Smooth muscle cell (in vitro differentiated cells): ENCODE data around the gene ZNF547. TPM values are rescaled to one million over a fixed set of nuclear protein-coding genes. Genes with fewer than 3 reads are reported as not detected.

Experiments
- DNase-seq: peaks from one replicate; lab custom pipeline; 2025; ENCODE audit not compliant: unreplicated experiment; lab: John Stamatoyannopoulos, UW
- H2AFZ ChIP-seq: fragments of 200-600 bp; sonication (generic); 2 replicates; pipeline ENCODE4 v1.6.0; 2016; ENCODE audit warnings: antibody characterized with exemption, low read depth, mild to moderate bottlenecking
- H3F3A ChIP-seq: fragments of 200-600 bp; sonication (generic); 2 replicates; pipeline ENCODE4 v1.6.0; 2017; ENCODE audit warnings: antibody characterized with exemption, low read depth
- H3K27ac ChIP-seq: fragments of 200-600 bp; sonication (generic); 2 replicates; pipeline ENCODE4 v1.5.1; 2016; ENCODE audit warnings: low read depth, mild to moderate bottlenecking
- H3K27me3 ChIP-seq: fragments of 200-600 bp; sonication (generic); 2 replicates; pipeline ENCODE4 v1.6.1; 2016; ENCODE audit warnings: low read depth, mild to moderate bottlenecking
- H3K36me3 ChIP-seq: fragments of 200-600 bp; sonication (generic); 2 replicates; pipeline ENCODE4 v1.5.1; 2016; ENCODE audit warnings: low read depth
- H3K4me1 ChIP-seq: fragments of 200-600 bp; sonication (generic); 2 replicates; pipeline ENCODE4 v1.5.1; 2016; ENCODE audit warnings: low read depth
- H3K4me2 ChIP-seq: fragments of 200-600 bp; sonication (generic); 2 replicates; pipeline ENCODE4 v1.6.0; 2016; ENCODE audit warnings: mild to moderate bottlenecking
- H3K4me3 ChIP-seq: fragments of 200-600 bp; sonication (generic); 2 replicates; pipeline ENCODE4 v1.5.1; 2016; ENCODE audit warnings: mild to moderate bottlenecking
- H3K79me2 ChIP-seq: fragments of 200-600 bp; sonication (generic); 2 replicates; pipeline ENCODE4 v1.6.0; 2016; ENCODE audit warnings: low read depth, mild to moderate bottlenecking
- H3K9ac ChIP-seq: fragments of 200-600 bp; sonication (generic); 2 replicates; pipeline ENCODE4 v1.6.0; 2016; ENCODE audit warnings: low read depth
- H3K9me3 ChIP-seq: fragments of 200-600 bp; sonication (generic); replicated peaks from 2 replicates; pipeline ENCODE4 v1.5.1; 2016; ENCODE audit warnings: low read depth
- H4K20me1 ChIP-seq: fragments of 200-600 bp; sonication (generic); 2 replicates; pipeline ENCODE4 v1.6.0; 2016; ENCODE audit warnings: low read depth
- WGBS: methylation state at CpG from one replicate; pipeline ENCODE4 v1.1.7; 2016; ENCODE audit warnings: low lambda C conversion rate; 5-methylcytosine and 5-hydroxymethylcytosine counted together
- polyA plus RNA-seq: library from polyadenylated mRNA; unstranded; fragments of >200 nt; fragmentation: Nextera tagmentation; extraction: Ambion mirVana; gene quantifications from 2 replicates; pipeline ENCODE4 v1.2.1, GENCODE V29; 2016
- total RNA-seq: library from RNA; depleted of rRNA; stranded (reverse); fragments of >200 nt; gene quantifications from 2 replicates; pipeline ENCODE4 v1.2.3, GENCODE V29; 2014
- TF ChIP-seq, protein P1 (sequence below): fragments of 200-600 bp; sonication (generic); IDR thresholded peaks from 2 replicates; pipeline ENCODE4 v1.5.1; 2017; ENCODE audit warnings: borderline replicate concordance, mild to moderate bottlenecking, antibody characterized with exemption; ENCODE audit not compliant: insufficient read depth, poor library complexity, severe bottlenecking

The ZNF547 gene
- total and polyA plus RNA-seq, 2 experiments from 2014 or later = 0.71 to 4.9 TPM

DNA sequence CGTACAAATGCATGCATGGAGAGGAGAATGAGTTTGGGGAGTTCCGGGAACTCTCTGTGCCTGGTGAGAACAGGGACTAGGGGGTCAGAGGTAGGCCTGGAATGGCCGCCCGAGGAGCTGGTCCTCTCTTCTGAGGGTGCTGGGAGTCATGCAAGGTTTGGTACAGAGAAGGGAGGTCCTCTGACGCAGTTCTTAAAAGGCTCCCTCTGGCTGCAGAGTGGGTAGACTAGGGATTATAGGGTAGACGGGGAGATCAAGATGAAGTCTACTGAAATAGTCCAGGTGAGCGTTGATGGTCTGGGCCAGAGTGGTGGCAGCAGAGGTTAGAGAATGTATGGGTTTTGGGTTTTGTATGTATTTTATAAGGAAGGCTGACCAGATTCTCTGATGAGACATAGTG, 11.5 kb upstream of the ZNF547 start:
- Histone ChIP-seq H3F3A (no peaks in the 10 kb centered on the region), H3K4me1 (peaks cover 9% of the 10 kb centered on the region), H3K27ac (no peak overlapping the region), H3K36me3 (peaks cover 9% of the 10 kb centered on the region), H4K20me1 (no peaks in the 10 kb centered on the region), H3K9me3 (no peaks in the 10 kb centered on the region), H3K4me2 (peak overlapping the region; percentile 94), H3K9ac (peak overlapping the region; percentile 94), H3K27me3 (no peaks in the 10 kb centered on the region), H2AFZ (no peak overlapping the region), H3K79me2 (peaks cover 26% of the 10 kb centered on the region), H3K4me3 (peak overlapping the region; percentile 80)
- DNase-seq = no peak
- TF ChIP-seq, protein P1, sequence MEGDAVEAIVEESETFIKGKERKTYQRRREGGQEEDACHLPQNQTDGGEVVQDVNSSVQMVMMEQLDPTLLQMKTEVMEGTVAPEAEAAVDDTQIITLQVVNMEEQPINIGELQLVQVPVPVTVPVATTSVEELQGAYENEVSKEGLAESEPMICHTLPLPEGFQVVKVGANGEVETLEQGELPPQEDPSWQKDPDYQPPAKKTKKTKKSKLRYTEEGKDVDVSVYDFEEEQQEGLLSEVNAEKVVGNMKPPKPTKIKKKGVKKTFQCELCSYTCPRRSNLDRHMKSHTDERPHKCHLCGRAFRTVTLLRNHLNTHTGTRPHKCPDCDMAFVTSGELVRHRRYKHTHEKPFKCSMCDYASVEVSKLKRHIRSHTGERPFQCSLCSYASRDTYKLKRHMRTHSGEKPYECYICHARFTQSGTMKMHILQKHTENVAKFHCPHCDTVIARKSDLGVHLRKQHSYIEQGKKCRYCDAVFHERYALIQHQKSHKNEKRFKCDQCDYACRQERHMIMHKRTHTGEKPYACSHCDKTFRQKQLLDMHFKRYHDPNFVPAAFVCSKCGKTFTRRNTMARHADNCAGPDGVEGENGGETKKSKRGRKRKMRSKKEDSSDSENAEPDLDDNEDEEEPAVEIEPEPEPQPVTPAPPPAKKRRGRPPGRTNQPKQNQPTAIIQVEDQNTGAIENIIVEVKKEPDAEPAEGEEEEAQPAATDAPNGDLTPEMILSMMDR = no peak
- 30% methylated on average over 7 of the region's 7 CpGs for WGBS

DNA sequence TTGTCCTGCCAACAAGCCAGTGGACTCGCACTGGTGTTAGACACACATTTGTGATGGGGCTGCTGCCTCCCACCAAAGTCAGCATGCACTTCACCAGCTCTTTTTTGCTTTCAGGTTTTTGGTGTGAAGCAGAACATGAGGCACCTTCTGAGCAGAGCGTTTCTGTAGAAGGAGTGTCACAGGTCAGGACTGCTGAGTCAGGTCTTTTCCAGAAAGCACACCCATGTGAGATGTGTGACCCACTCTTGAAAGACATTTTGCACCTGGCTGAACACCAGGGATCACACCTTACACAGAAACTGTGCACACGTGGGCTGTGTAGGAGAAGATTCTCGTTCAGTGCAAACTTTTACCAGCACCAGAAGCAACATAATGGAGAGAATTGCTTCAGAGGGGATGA, 7.4 kb upstream of the ZNF547 start:
- Histone ChIP-seq H3K4me1 (peaks cover 5% of the 10 kb centered on the region), H2AFZ (no peak overlapping the region), H3K27ac (no peak overlapping the region), H3K36me3 (peaks cover 9% of the 10 kb centered on the region), H4K20me1 (no peaks in the 10 kb centered on the region), H3K27me3 (no peaks in the 10 kb centered on the region), H3K9ac (no peak overlapping the region), H3K4me2 (no peak overlapping the region), H3F3A (peaks cover 7% of the 10 kb centered on the region), H3K79me2 (peaks cover 26% of the 10 kb centered on the region), H3K9me3 (no peaks in the 10 kb centered on the region), H3K4me3 (no peak overlapping the region)
- TF ChIP-seq, protein P1 = no peak
- WGBS = 98% methylated on average over 4 of the region's 4 CpGs
- DNase-seq = no peak

DNA sequence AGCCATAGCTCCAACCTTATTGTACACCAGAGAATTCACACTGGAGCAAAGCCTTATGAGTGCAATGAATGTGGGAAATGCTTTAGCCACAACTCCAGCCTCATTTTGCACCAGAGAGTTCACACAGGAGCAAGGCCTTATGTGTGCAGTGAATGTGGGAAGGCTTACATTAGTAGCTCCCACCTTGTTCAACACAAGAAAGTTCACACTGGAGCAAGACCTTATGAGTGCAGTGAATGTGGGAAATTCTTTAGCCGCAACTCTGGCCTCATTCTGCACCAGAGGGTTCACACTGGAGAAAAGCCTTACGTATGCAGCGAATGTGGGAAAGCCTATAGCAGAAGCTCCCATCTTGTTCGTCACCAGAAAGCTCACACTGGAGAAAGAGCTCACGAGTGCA, 5.9 kb upstream of the ZNF547 start:
- Histone ChIP-seq H4K20me1 (no peaks in the 10 kb centered on the region), H3K4me2 (no peak overlapping the region), H3K79me2 (peaks cover 14% of the 10 kb centered on the region), H3K4me1 (peaks cover 2% of the 10 kb centered on the region), H3K27me3 (no peaks in the 10 kb centered on the region), H3K27ac (no peak overlapping the region), H3F3A (peaks cover 7% of the 10 kb centered on the region), H3K9me3 (no peaks in the 10 kb centered on the region), H3K36me3 (peaks cover 9% of the 10 kb centered on the region), H3K9ac (no peak overlapping the region), H3K4me3 (no peak overlapping the region), H2AFZ (no peak overlapping the region)
- TF ChIP-seq, protein P1 = no peak
- DNase-seq = no peak
- 97% methylated on average over 5 of the region's 5 CpGs for WGBS

DNA sequence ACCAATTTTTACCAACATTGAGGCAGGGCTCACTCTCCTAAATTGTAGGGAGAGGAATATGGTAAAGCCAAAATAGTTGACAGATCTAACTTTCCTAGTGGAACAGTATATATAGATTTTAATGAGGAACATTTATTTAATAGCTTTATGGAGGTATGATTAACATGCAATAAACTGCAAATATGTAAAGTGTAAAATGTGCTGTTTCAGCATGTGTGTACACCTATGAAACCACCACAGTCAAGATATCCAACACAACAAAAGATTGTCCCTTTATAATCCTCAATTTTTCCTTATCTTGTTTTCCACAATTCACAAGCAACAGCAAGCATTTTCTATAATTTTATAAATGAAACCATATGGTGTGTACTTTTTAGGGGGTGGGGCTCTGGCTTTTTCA, 4.1 kb upstream of the ZNF547 start:
- Histone ChIP-seq H3K27me3 (no peaks in the 10 kb centered on the region), H3K4me3 (no peak overlapping the region), H3K79me2 (peaks cover 9% of the 10 kb centered on the region), H3K27ac (no peak overlapping the region), H3K9ac (no peak overlapping the region), H3F3A (peaks cover 7% of the 10 kb centered on the region), H2AFZ (no peak overlapping the region), H3K36me3 (peaks cover 9% of the 10 kb centered on the region), H3K4me1 (peaks cover 3% of the 10 kb centered on the region), H4K20me1 (no peaks in the 10 kb centered on the region), H3K9me3 (no peaks in the 10 kb centered on the region), H3K4me2 (no peak overlapping the region)
- no peak for DNase-seq
- TF ChIP-seq, protein P1 = no peak
